SK-N-SH (cell line): ENCODE data around the gene NAALADL2.

Source experiments
- EZH2phosphoT487 ChIP-seq: fragments of 200-600 bp; sonication (generic); IDR thresholded peaks from 2 replicates; pipeline ENCODE4 v1.6.1; 2017; ENCODE audit warnings: low read depth, mixed run types, mild to moderate bottlenecking, antibody characterized with exemption, moderate library complexity, borderline replicate concordance
- FOSL2 ChIP-seq: IDR thresholded peaks from 2 replicates; pipeline ENCODE4 v1.4.0; 2012; ENCODE audit warnings: low read depth, mild to moderate bottlenecking, moderate library complexity, borderline replicate concordance
- JUND ChIP-seq: IDR thresholded peaks from 2 replicates; pipeline ENCODE4 v1.4.0; 2012
- MXI1 ChIP-seq: IDR thresholded peaks from 2 replicates; pipeline ENCODE4 v1.6.1; 2012; ENCODE audit warnings: mild to moderate bottlenecking, low read depth, low read length, improper control_type of control experiment
- RAD21 ChIP-seq: IDR thresholded peaks from 2 replicates; pipeline ENCODE4 v1.6.1; 2012; ENCODE audit warnings: mild to moderate bottlenecking, low read length
- YY1 ChIP-seq: IDR thresholded peaks from 2 replicates; pipeline ENCODE4 v1.4.0; 2012; ENCODE audit warnings: low read depth, mild to moderate bottlenecking
- TF ChIP-seq, protein P1 (sequence below): fragments of 200-600 bp; sonication (generic); IDR thresholded peaks from 2 replicates; pipeline ENCODE4 v1.6.1; 2017; ENCODE audit warnings: antibody characterized with exemption, mild to moderate bottlenecking, moderate library complexity

- TF ChIP-seq RAD21 = no peak
- no peak for TF ChIP-seq YY1
- no peak for TF ChIP-seq EZH2phosphoT487
- no peak for TF ChIP-seq JUND
- TF ChIP-seq FOSL2 = no peak
- TF ChIP-seq, protein P1, sequence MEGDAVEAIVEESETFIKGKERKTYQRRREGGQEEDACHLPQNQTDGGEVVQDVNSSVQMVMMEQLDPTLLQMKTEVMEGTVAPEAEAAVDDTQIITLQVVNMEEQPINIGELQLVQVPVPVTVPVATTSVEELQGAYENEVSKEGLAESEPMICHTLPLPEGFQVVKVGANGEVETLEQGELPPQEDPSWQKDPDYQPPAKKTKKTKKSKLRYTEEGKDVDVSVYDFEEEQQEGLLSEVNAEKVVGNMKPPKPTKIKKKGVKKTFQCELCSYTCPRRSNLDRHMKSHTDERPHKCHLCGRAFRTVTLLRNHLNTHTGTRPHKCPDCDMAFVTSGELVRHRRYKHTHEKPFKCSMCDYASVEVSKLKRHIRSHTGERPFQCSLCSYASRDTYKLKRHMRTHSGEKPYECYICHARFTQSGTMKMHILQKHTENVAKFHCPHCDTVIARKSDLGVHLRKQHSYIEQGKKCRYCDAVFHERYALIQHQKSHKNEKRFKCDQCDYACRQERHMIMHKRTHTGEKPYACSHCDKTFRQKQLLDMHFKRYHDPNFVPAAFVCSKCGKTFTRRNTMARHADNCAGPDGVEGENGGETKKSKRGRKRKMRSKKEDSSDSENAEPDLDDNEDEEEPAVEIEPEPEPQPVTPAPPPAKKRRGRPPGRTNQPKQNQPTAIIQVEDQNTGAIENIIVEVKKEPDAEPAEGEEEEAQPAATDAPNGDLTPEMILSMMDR = no peak
- TF ChIP-seq MXI1 = no peak
Measured at GRCh38 chr3:175343946-175344345, 484.8 kb downstream of the NAALADL2 start.
